ENCODE measurements around the gene ATP13A4. TPM values are rescaled to one million over a fixed set of nuclear protein-coding genes. Genes with fewer than 3 reads are reported as not detected.

ATP13A4 gene
- total RNA-seq, 2 experiments from 2014 or later: 0.98 to 1.6 TPM

DNA sequence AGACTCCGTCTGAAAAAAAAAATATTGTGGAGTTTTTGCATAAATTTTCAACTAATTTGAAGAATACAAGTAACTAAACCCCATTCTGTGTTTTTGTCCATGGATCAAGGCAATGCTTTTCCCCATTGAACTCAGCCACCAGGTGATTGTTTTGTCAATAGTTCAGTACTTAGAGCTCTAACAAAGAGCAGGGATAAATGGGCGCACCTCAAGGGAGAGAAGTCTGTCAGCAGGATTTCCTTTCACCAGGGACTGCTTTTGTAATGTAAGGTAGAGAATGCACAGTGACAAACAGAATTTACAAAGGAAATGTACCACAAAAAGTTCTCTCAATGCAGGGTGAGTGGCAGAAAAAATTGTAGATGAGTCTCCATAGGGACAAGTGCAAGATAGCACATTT is 165.4 kb downstream of the ATP13A4 start:
- POLR2A ChIA-PET: no interaction called here
- no peak for ATAC-seq (ENCODE audit: poor library complexity)
- Histone ChIP-seq H3K4me1 (ENCODE audit: insufficient read depth, low read length) (no peaks in the 10 kb centered on the region), H3K9me3 (ENCODE audit: control insufficient read depth in 1 of 2, insufficient read depth in 1 of 2, low read length in 2 of 2) (no peaks in the 10 kb centered on the region), H3K27ac (ENCODE audit: low read depth in 1 of 2, low read length in 2 of 2) (no peak overlapping the region), H3K4me3 (ENCODE audit: low read length) (no peak overlapping the region), H3K36me3 (ENCODE audit: insufficient read depth, low read length) (no peaks in the 10 kb centered on the region), H3K27me3 (ENCODE audit: control insufficient read depth in 1 of 2, insufficient read depth in 2 of 2, low read length in 2 of 2) (peaks cover 0 to 3% of the 10 kb centered on the region in 2 experiments)
- Mint-ChIP-seq H3K27ac (no peak overlapping the region), H3K27me3 (peaks cover 18% of the 10 kb centered on the region), H3K36me3 (ENCODE audit: low read depth) (no peaks in the 10 kb centered on the region), H3K4me3 (no peak overlapping the region), H3K4me1 (ENCODE audit: low read depth) (no peaks in the 10 kb centered on the region), H3K9me3 (no peaks in the 10 kb centered on the region)
- no peak for DNase-seq
- intact Hi-C loops (cut with DNase I, micrococcal nuclease): no loop called here
- no peak for TF ChIP-seq CTCF (IDR thresholded peaks at IDR 0.05)
- CTCF ChIA-PET: no interaction called here

GRCh38 chr3:193388361-193388760 is 166.3 kb downstream of the ATP13A4 start:
- intact Hi-C loops (cut with DNase I, micrococcal nuclease): no loop called here
- no peak overlapping the region for H3K27ac Mint-ChIP-seq
- ChIA-PET POLR2A (no interaction called here), CTCF (no interaction called here)
- ATAC-seq (ENCODE audit: poor library complexity) (no peak), DNase-seq (no peak)
- Histone ChIP-seq H3K36me3 (ENCODE audit: insufficient read depth, low read length) (no peaks in the 10 kb centered on the region), H3K4me1 (ENCODE audit: insufficient read depth, low read length) (no peaks in the 10 kb centered on the region), H3K27ac (ENCODE audit: low read depth in 1 of 2, low read length in 2 of 2) (no peak overlapping the region), H3K27me3 (ENCODE audit: control insufficient read depth in 1 of 2, insufficient read depth in 2 of 2, low read length in 2 of 2) (peaks cover 0 to 3% of the 10 kb centered on the region in 2 experiments), H3K4me3 (ENCODE audit: low read length) (no peak overlapping the region), H3K9me3 (ENCODE audit: control insufficient read depth in 1 of 2, insufficient read depth in 1 of 2, low read length in 2 of 2) (no peaks in the 10 kb centered on the region)
- no peak overlapping the region for H3K4me3 Mint-ChIP-seq
- no peaks in the 10 kb centered on the region for H3K36me3 Mint-ChIP-seq (ENCODE audit: low read depth)
- peaks cover 23% of the 10 kb centered on the region for H3K27me3 Mint-ChIP-seq
- TF ChIP-seq CTCF (IDR thresholded peaks at IDR 0.05): no peak
- H3K9me3 Mint-ChIP-seq: no peaks in the 10 kb centered on the region
- H3K4me1 Mint-ChIP-seq (ENCODE audit: low read depth): no peaks in the 10 kb centered on the region

- no peaks in the 10 kb centered on the region for H3K4me1 Mint-ChIP-seq (ENCODE audit: low read depth)
- H3K27me3 Mint-ChIP-seq: peaks cover 21% of the 10 kb centered on the region
- Histone ChIP-seq H3K27ac (ENCODE audit: low read depth in 1 of 2, low read length in 2 of 2) (no peak overlapping the region), H3K36me3 (ENCODE audit: insufficient read depth, low read length) (no peaks in the 10 kb centered on the region), H3K4me1 (ENCODE audit: insufficient read depth, low read length) (no peaks in the 10 kb centered on the region), H3K4me3 (ENCODE audit: low read length) (no peak overlapping the region), H3K27me3 (ENCODE audit: control insufficient read depth in 1 of 2, insufficient read depth in 2 of 2, low read length in 2 of 2) (no peaks in the 10 kb centered on the region), H3K9me3 (ENCODE audit: control insufficient read depth in 1 of 2, insufficient read depth in 1 of 2, low read length in 2 of 2) (no peaks in the 10 kb centered on the region)
- CTCF ChIA-PET: no interaction called here
- no peaks in the 10 kb centered on the region for H3K9me3 Mint-ChIP-seq
- TF ChIP-seq CTCF (IDR thresholded peaks at IDR 0.05): no peak
- no peak overlapping the region for H3K4me3 Mint-ChIP-seq
- DNase-seq (no peak), ATAC-seq (ENCODE audit: poor library complexity) (no peak)
- no peak overlapping the region for H3K27ac Mint-ChIP-seq
- no peaks in the 10 kb centered on the region for H3K36me3 Mint-ChIP-seq (ENCODE audit: low read depth)
- intact Hi-C loops (cut with DNase I, micrococcal nuclease): no loop called here
- POLR2A ChIA-PET: no interaction called here
These were observed 167.1 kb downstream of the ATP13A4 start for GRCh38 chr3:193387596-193387995.
